HEK293T (cell line): Measurements from ENCODE around the gene STARD9.

ENCODE experiments used
- ARNT ChIP-seq: fragments of 450-650 bp; IDR thresholded peaks from 2 replicates; pipeline ENCODE4 v1.6.1; 2017; ENCODE audit warnings: mild to moderate bottlenecking
- BHLHE40 ChIP-seq: fragments of 450-650 bp; IDR thresholded peaks from 2 replicates; pipeline ENCODE4 v1.6.1; 2016; ENCODE audit warnings: mild to moderate bottlenecking, moderate library complexity, borderline replicate concordance
- ELF4 ChIP-seq: fragments of 450-650 bp; IDR thresholded peaks from 2 replicates; pipeline ENCODE4 v1.6.1; 2017; ENCODE audit warnings: antibody characterized with exemption
- FOXA1 ChIP-seq: fragments of 450-650 bp; IDR thresholded peaks from 2 replicates; pipeline ENCODE4 v1.6.1; 2016; ENCODE audit warnings: mild to moderate bottlenecking
- FOXM1 ChIP-seq: fragments of 450-650 bp; IDR thresholded peaks from 2 replicates; pipeline ENCODE4 v1.6.1; 2017; ENCODE audit warnings: mild to moderate bottlenecking, borderline replicate concordance
- NFRKB ChIP-seq: fragments of 450-650 bp; IDR thresholded peaks from 2 replicates; pipeline ENCODE4 v1.6.1; 2016; ENCODE audit warnings: mild to moderate bottlenecking, moderate library complexity
- PKNOX1 ChIP-seq: fragments of 450-650 bp; IDR thresholded peaks from 2 replicates; pipeline ENCODE4 v1.6.1; 2016
- SP1 ChIP-seq: fragments of 450-650 bp; IDR thresholded peaks from 2 replicates; pipeline ENCODE4 v1.6.1; 2017
- SUZ12 ChIP-seq: fragments of 450-650 bp; IDR thresholded peaks from 2 replicates; pipeline ENCODE4 v1.6.1; 2016; ENCODE audit warnings: mild to moderate bottlenecking
- TARDBP ChIP-seq: fragments of 450-650 bp; IDR thresholded peaks from 2 replicates; pipeline ENCODE4 v1.6.1; 2016

GRCh38 chr15:42732095-42732827, 156.9 kb downstream of the STARD9 start:
- TF ChIP-seq BHLHE40 (no peak), NFRKB (no peak), SUZ12 (no peak), ELF4 (no peak), SP1 (no peak), FOXM1 (no peak), FOXA1 (no peak), PKNOX1 (no peak), ARNT (no peak), TARDBP (no peak)
